ENCODE data around the gene KRTAP10-4. TPM values are rescaled to one million over a fixed set of nuclear protein-coding genes. Genes with fewer than 3 reads are reported as not detected.

Gene KRTAP10-4
- total and polyA plus RNA-seq, 2 donors (not counting 1 experiment from before 2014, with no cell fraction given): not detected

GRCh38 chr21:44530903-44531605, 42.5 kb upstream of the KRTAP10-4 start:
- no peaks in the 10 kb centered on the region for H3K4me1 ChIP-seq (ENCODE audit: control insufficient read depth in 2 of 2, insufficient read depth in 2 of 2, low read length in 2 of 2)
- no peak overlapping the region for H2AFZ ChIP-seq (ENCODE audit: insufficient read depth, low read depth, low read length, poor library complexity, severe bottlenecking)
- intact Hi-C loops (cut with micrococcal nuclease): no loop called here
- ATAC-seq (ENCODE audit: low read depth) (no peak), DNase-seq (no peak)
- Mint-ChIP-seq H3K9me3 (ENCODE audit: insufficient read depth) (no peaks in the 10 kb centered on the region), H3K4me3 (no peak overlapping the region), H3K27me3 (peaks cover 8% of the 10 kb centered on the region), H3K4me1 (no peaks in the 10 kb centered on the region), H3K27ac (no peak overlapping the region)
- TF ChIP-seq, protein P1, sequence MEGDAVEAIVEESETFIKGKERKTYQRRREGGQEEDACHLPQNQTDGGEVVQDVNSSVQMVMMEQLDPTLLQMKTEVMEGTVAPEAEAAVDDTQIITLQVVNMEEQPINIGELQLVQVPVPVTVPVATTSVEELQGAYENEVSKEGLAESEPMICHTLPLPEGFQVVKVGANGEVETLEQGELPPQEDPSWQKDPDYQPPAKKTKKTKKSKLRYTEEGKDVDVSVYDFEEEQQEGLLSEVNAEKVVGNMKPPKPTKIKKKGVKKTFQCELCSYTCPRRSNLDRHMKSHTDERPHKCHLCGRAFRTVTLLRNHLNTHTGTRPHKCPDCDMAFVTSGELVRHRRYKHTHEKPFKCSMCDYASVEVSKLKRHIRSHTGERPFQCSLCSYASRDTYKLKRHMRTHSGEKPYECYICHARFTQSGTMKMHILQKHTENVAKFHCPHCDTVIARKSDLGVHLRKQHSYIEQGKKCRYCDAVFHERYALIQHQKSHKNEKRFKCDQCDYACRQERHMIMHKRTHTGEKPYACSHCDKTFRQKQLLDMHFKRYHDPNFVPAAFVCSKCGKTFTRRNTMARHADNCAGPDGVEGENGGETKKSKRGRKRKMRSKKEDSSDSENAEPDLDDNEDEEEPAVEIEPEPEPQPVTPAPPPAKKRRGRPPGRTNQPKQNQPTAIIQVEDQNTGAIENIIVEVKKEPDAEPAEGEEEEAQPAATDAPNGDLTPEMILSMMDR (IDR thresholded peaks at IDR 0.05): no peak
- no peak for TF ChIP-seq EZH2 (IDR thresholded peaks at IDR 0.05; ENCODE audit: borderline replicate concordance, insufficient read depth, low read depth, low read length, poor library complexity, severe bottlenecking)
- WGBS (ENCODE audit: insufficient coverage): 90% methylated on average over 23 of the region's 23 CpGs
- H3K79me2 ChIP-seq (ENCODE audit: control insufficient read depth, insufficient read depth, low read length): no peaks in the 10 kb centered on the region
- H3K27me3 ChIP-seq (replicated peaks in 1 of 4; ENCODE audit: control extremely low read depth in 1 of 4, control insufficient read depth in 3 of 4, insufficient read depth in 4 of 4, low read length in 3 of 4): no peaks in the 10 kb centered on the region
- H3K4me2 ChIP-seq (replicated peaks; ENCODE audit: low read depth, low read length, poor library complexity, severe bottlenecking): no peak overlapping the region
- no peak overlapping the region for H3K4me3 ChIP-seq (ENCODE audit: control extremely low read depth in 1 of 5, extremely low read depth in 1 of 5, insufficient read depth in 1 of 5, low read depth in 2 of 5, low read length in 4 of 5)
- ChIA-PET CTCF (no interaction called here), POLR2A (no interaction called here)
- H3K36me3 ChIP-seq (replicated peaks in 1 of 2; ENCODE audit: control extremely low read depth in 1 of 2, control insufficient read depth in 1 of 2, extremely low read depth in 1 of 2, insufficient read depth in 2 of 2, low read length in 1 of 2): no peaks in the 10 kb centered on the region
- no peak overlapping the region for H3K27ac ChIP-seq (ENCODE audit: low read length in 2 of 2)
- H4K20me1 ChIP-seq (ENCODE audit: control insufficient read depth, insufficient read depth, low read length, poor library complexity, severe bottlenecking): no peaks in the 10 kb centered on the region
- H3K9me3 ChIP-seq (ENCODE audit: control extremely low read depth in 1 of 3, control insufficient read depth in 2 of 3, insufficient read depth in 1 of 3, low read length in 2 of 3): peaks cover 0 to 3% (median 0%) of the 10 kb centered on the region in 3 donors
- H3K9ac ChIP-seq (ENCODE audit: low read length): no peak overlapping the region
